ENCODE results near the gene SSTR1. TPM values are rescaled to one million over a fixed set of nuclear protein-coding genes. Genes with fewer than 3 reads are reported as not detected.

SSTR1 gene
- total RNA-seq, 1 donor from 2014 or later, result 0.59 TPM

- intact Hi-C loops (cut with DNase I), result no loop called here
- no peak for DNase-seq (ENCODE audit: low spot score)
These were observed 6.4 kb upstream of the SSTR1 start for GRCh38 chr14:38201137-38201828.

DNA sequence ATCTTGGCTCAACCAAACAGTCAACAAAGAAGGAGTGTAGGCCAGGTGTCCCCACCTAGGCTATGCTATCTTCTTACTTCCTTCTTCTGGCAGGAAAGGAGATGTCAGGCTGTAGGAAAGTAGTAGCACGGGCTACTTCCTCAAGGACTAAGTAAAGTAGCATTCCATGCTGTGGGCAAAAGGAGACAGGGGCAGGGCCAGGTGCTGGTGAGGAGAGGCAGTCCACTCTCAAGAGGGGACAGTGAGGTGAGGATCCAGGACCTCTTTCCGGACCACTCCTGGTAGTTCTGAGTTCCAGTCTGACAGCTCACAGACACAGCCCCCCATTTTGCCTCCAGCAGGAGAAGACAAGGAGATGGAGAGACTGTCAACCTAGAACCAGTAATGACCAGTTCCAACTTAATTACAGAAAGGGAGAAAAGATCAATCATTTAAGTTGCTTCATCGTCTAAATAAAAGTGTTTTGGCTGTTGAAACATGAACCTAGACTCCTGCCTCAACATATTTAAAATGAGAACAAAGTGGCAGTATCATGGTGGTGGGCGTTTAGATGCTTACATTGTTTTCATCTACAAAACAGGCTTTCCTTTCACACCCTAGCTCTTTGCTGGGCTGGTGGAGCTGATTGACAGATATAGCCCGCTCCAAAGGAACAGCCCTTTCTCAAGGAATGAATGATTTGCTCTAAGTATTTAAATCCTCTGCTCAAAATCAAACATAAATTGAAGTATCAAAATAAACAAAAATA is 5.1 kb upstream of the SSTR1 start:
- intact Hi-C loops (cut with DNase I), result no loop called here
- no peak for DNase-seq (ENCODE audit: low spot score)

- no peak for DNase-seq (ENCODE audit: low spot score)
- intact Hi-C loops (cut with DNase I), result no loop called here
These were observed 3.6 kb upstream of the SSTR1 start for GRCh38 chr14:38203929-38204718.

DNA sequence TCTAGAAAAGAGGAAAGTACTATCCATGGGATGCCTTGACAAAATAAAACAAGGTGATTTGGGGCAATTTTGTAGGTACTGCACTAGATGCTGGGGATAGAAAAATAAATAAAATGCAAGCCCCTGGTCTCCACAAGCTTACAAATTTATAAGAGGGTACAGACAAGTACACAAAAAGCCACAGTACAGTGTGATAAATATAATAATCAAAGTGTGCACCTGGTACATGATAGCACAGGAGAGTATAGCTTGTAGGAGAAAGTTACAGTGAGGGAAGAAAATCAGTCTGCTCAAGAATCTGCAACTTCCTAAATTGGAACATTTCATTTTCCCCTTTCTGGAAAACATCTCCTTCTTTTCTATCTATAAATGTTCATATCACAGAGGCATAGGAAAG is 3.0 kb upstream of the SSTR1 start:
- no peak for DNase-seq (ENCODE audit: low spot score)
- intact Hi-C loops (cut with DNase I), result no loop called here

- no peak for DNase-seq (ENCODE audit: low spot score)
- intact Hi-C loops (cut with DNase I), result no loop called here
These were observed 2.4 kb upstream of the SSTR1 start for GRCh38 chr14:38205119-38205813.

DNA sequence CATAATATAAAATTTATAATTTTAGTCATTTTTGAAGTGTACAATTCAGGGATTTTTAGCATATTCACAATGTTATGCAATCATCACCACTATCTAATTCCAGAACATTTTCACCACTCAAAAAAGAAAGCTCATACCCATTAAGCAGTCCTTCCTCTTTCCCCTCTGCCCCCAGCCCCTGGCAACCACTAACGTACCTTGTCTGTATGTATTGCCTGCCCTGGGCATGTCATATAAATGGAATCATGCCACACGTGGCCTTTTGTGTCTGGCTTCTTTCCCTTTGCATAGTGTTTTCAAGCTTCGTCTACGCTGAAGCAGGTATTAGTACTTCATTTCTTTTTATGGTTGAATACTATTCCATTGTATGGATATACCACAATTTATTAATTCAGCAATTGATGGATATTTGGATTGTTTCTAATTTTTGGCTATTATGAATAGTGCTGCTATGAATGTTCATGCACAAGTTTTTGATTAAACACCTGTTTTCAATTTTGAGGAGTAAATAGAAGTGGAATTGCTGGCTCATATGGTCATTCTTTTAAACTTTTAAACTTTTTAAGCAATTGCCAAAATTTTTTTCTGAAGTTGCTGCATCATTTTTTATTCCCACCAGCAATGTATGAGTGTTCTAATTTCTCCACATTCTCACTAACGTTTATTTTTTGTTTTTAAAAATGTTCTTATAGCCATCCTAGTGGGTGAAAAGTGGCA is 1.6 kb upstream of the SSTR1 start:
- intact Hi-C loops (cut with DNase I), result no loop called here
- no peak for DNase-seq (ENCODE audit: low spot score)

DNA sequence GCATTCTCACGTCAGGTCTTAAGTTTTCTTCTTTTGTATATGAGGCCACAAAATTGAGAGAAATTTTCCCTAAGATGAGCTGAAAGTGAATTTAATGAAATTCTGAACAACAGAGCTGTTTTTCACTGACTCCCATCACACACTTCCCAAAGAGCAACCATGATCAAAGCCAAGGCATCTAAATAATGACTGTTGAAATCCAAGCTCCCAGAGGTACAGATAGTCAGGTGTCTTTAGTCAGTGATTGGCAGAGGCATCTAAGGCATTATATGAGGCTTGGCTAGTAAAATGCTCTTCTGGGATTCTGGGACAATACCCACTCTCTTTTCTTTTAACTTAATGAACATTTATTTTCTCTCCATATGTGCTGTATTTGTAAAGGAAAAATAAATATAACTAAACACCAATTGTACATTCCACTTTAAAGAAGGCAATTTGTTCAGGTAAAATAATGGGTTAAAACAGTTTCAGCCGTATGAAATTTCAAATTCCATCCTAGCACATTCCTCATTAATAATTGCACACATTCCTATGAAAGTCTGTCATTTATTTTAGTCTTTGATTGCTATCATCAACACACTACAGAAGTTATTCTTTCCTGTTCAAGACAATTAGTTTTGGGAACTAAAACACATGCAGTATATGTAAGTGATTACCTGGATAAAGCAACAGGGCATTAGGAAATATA is 871 bp upstream of the SSTR1 start:
- intact Hi-C loops (cut with DNase I), result no loop called here
- DNase-seq (ENCODE audit: low spot score), result no peak

- intact Hi-C loops (cut with DNase I), result no loop called here
- DNase-seq (ENCODE audit: low spot score), result no peak
These were observed 348 bp upstream of the SSTR1 start for GRCh38 chr14:38207377-38207735.

DNA sequence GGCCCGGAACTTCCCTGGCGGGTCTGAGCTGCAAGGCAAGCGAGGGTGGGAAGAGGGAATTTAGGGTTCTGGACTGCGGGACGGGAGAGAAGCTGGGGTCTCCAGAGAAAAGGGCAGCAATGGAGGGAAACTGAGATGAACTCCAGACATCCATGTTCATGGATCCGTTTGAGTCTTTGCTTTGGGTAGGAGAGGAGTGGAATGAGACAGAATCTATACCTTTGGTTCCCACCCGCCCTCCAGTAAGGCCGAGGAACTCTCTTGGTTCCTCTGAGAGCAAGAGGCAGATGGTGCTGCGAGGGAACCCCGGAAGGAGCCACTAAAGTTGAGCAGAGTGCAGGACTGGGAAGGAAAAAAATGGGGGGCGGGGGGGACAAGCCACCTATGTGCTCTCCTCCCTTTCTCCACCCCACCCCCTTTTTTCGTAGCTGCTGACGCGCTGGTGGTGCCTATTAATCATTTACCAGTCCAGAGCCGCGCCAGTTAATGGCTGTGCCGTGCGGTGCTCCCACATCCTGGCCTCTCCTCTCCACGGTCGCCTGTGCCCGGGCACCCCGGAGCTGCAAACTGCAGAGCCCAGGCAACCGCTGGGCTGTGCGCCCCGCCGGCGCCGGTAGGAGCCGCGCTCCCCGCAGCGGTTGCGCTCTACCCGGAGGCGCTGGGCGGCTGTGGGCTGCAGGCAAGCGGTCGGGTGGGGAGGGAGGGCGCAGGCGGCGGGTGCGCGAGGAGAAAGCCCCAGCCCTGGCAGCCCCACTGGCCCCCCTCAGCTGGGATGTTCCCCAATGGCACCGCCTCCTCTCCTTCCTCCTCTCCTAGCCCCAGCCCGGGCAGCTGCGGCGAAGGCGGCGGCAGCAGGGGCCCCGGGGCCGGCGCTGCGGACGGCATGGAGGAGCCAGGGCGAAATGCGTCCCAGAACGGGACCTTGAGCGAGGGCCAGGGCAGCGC is 1.2 kb downstream of the SSTR1 start:
- DNase-seq (ENCODE audit: low spot score), result no peak
- intact Hi-C loops (cut with DNase I), result no loop called here

DNA sequence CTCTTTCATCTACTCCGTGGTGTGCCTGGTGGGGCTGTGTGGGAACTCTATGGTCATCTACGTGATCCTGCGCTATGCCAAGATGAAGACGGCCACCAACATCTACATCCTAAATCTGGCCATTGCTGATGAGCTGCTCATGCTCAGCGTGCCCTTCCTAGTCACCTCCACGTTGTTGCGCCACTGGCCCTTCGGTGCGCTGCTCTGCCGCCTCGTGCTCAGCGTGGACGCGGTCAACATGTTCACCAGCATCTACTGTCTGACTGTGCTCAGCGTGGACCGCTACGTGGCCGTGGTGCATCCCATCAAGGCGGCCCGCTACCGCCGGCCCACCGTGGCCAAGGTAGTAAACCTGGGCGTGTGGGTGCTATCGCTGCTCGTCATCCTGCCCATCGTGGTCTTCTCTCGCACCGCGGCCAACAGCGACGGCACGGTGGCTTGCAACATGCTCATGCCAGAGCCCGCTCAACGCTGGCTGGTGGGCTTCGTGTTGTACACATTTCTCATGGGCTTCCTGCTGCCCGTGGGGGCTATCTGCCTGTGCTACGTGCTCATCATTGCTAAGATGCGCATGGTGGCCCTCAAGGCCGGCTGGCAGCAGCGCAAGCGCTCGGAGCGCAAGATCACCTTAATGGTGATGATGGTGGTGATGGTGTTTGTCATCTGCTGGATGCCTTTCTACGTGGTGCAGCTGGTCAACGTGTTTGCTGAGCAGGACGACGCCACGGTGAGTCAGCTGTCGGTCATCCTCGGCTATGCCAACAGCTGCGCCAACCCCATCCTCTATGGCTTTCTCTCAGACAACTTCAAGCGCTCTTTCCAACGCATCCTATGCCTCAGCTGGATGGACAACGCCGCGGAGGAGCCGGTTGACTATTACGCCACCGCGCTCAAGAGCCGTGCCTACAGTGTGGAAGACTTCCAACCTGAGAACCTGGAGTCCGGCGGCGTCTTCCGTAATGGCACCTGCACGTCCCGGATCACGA is 2.2 kb downstream of the SSTR1 start:
- DNase-seq (ENCODE audit: low spot score), result no peak
- intact Hi-C loops (cut with DNase I), result no loop called here

DNA sequence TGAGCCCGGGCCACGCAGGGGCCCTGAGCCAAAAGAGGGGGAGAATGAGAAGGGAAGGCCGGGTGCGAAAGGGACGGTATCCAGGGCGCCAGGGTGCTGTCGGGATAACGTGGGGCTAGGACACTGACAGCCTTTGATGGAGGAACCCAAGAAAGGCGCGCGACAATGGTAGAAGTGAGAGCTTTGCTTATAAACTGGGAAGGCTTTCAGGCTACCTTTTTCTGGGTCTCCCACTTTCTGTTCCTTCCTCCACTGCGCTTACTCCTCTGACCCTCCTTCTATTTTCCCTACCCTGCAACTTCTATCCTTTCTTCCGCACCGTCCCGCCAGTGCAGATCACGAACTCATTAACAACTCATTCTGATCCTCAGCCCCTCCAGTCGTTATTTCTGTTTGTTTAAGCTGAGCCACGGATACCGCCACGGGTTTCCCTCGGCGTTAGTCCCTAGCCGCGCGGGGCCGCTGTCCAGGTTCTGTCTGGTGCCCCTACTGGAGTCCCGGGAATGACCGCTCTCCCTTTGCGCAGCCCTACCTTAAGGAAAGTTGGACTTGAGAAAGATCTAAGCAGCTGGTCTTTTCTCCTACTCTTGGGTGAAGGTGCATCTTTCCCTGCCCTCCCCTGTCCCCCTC is 3.0 kb downstream of the SSTR1 start:
- no peak for DNase-seq (ENCODE audit: low spot score)
- intact Hi-C loops (cut with DNase I), result no loop called here

GRCh38 chr14:38211255-38211735 is 3.6 kb downstream of the SSTR1 start:
- intact Hi-C loops (cut with DNase I), result no loop called here
- DNase-seq (ENCODE audit: low spot score), result no peak

GRCh38 chr14:38212111-38212510 is 4.4 kb downstream of the SSTR1 start:
- intact Hi-C loops (cut with DNase I), result no loop called here
- no peak for DNase-seq (ENCODE audit: low spot score)

- DNase-seq (ENCODE audit: low spot score), result no peak
- intact Hi-C loops (cut with DNase I), result no loop called here
These were observed 5.3 kb downstream of the SSTR1 start for GRCh38 chr14:38213001-38213400.

GRCh38 chr14:38217553-38217952 is 9.8 kb downstream of the SSTR1 start:
- intact Hi-C loops (cut with DNase I), result no loop called here
- no peak for DNase-seq (ENCODE audit: low spot score)

DNA sequence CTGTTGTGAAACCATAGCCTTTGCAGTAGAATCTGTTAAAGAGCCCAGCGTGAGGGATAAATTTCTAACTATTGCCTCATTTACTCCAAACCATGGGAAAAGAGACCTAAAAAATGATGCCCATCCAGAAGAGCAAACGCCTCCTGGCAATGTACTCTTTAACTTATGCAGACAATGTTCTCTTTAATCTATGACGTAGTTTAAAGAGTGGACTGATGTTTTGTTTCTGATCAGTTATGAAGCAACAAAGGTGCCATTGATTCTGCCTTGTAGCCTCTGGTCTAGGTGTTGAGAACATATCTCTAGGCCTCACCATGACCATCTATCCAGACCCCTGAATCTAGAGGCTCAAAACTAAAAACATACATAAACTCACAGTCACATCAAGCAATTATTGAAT is 13.4 kb downstream of the SSTR1 start:
- intact Hi-C loops (cut with DNase I), result no loop called here
- no peak for DNase-seq (ENCODE audit: low spot score)
